Adrenal gland (tissue), 5 donors: ENCODE data around the gene C21orf58.

ENCODE experiments used
- CTCF ChIP-seq, 6 experiments: fragments of 450-650 bp in 4 of 6; fragments of 200-600 bp in 2 of 6; sonication (generic) in 1 of 6; IDR thresholded peaks; 1 replicate in 5 of 6; 2 replicates in 1 of 6; pipeline versions ENCODE4 v1.5.1 to v1.8.0; 2016 to 2021; ENCODE audit warnings: antibody characterized with exemption in 6 of 6, mild to moderate bottlenecking in 2 of 6, moderate library complexity in 1 of 6
- POLR2A ChIP-seq, 2 donors: fragments of 450-650 bp; IDR thresholded peaks; one replicate each; pipeline ENCODE4 v1.6.1; 2017; ENCODE audit warnings: antibody characterized with exemption in 2 of 2, mild to moderate bottlenecking in 2 of 2, moderate library complexity in 1 of 2
- donor health status: DM: no; HTN: no; CAD: no.

GRCh38 chr21:46265736-46266525 is 57.7 kb downstream of the C21orf58 start:
- TF ChIP-seq CTCF (IDR thresholded peaks at IDR 0.05) (no peak), POLR2A (IDR thresholded peaks at IDR 0.05) (no peak)
